Daoy (cell line): Measurements from ENCODE around the gene CRKL. TPM values are rescaled to one million over a fixed set of nuclear protein-coding genes. Genes with fewer than 3 reads are reported as not detected.
A peak's percentile ranks its signal among the peaks of the same experiment; 100 is the strongest.

Source experiments
- DNase-seq: peaks from one replicate; pipeline ENCODE4 v3.0.0-alpha.2; 2015; ENCODE audit warnings: low read depth
- total RNA-seq: library from RNA; depleted of rRNA; stranded (reverse); fragments of >200 nt; shearing (Covaris generic); gene quantifications from 2 replicates; pipeline ENCODE4 v1.2.3, GENCODE V29; 2014; rRNA removed

The CRKL gene
- total RNA-seq, 1 experiment from 2014 or later: 32.2 TPM

DNA sequence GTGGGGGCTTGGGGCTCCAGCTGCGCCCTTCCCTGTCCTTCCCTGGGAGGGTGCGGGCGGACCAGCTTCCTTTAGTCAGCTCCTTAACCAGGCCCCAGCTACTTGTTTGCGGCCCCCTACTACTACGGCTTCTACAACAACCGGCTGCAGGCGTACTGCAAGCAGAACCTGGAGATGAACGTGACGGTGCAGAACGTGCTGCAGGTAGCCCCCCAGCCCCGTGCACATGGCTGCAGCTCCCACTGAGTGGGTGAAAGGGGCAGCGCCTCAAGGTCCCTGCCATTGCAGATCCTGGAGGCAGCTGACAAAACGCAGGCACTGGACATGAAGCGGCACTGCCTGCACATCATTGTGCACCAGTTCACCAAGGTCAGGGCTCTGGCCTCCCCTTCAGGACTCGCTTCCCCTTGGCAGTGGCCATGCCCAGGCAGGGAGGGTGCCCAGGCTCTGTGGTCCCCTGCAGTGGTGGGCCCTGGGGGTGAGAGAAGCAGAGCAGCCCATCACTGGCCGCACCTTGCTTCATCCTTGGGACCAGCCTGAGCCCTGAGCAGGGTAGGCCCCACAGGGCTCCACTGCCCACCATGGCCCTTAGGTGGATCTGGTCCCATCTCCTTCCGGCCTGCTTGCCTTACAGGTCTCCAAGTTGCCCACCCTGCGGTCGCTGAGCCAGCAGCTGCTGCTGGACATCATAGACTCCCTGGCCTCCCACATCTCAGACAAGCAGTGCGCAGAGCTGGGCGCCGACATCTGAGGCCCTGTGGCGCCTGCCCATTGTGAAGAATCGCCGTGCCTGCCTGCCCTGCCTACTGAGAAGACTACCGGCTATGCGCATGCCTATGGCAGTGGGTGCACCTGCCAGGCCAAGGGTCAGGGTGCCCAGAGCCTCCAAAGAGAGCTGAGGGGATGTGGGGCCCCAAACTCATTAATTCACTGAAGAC, 79.7 kb downstream of the CRKL start:
- DNase-seq: no peak

DNA sequence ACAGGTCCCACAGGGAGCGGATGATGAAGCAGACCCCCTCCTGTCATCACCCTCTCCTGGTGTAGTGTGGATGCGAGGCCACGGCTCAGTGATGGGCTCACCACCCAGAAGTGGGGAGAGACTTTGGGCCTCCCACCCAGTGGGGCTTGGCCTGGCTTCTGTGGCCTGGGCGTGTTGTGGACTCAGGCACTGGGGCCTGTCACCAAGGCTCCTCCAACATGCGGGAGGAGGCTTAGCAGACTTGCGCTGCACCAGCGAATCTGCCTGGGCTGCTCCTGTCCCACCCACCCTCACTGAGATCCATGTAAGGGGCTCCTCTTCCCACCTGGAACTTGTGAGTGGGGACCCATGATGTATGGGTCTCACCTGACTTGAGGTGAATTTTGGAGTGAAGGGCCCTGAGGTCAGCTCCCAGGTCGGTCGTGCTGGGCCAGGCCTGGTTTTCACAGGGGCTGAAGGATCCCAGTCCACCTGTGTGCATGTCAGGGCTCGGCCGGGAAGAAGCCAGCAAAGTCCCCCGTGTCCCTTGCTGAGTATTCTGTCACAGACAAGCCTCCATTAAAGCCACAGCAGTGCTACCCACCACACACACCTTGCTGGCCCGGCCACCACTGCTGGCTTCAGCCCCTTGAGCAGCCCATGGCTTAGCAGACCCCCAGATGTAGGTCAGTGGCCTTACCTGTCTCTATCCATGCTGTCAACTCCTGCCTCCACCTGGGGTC, 80.5 kb downstream of the CRKL start:
- no peak for DNase-seq

DNA sequence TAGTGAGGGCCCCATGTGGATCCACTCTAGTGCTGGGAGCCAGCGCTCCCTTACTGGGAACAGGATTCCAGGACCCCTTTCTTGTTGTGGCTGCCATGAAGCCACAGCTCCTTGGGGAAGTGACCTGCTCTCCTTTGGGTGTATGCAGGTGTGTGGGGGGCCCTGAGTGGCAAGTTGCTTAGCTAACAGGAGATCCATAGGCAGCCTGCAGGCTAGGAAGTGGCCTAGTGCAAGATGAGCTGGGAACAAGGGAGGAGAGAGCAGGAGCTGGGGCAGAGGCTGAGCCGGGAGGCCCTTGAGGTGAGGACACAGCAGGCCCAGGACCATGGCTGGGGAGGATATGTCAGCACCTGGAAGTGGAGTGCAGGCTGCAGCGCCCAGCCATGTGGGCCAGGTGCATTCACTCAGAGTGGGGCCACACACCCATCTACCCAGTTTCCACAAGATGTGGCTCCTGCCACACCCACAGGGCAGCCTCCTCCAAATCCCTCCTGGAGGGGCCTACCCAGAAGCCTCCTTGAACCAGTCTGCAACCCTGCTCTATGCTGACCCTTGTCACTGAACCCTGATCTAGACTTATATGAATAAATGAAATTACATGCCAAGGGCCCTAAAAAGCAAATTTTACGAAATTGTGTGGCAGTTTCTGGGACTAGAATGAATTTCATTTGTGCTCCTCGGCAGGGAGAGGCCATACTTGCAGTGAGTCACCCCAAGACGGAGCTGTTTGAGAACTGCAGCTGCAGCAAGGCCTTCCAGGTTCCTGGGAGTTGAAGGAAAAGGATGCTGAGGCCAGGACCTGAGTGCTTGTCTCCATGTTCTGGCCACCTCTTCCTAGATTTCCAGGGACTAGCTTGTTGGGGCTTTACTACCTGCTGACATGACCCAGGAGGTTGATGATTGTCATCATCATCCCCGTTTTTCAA, 81.5 kb downstream of the CRKL start:
- no peak for DNase-seq

DNA sequence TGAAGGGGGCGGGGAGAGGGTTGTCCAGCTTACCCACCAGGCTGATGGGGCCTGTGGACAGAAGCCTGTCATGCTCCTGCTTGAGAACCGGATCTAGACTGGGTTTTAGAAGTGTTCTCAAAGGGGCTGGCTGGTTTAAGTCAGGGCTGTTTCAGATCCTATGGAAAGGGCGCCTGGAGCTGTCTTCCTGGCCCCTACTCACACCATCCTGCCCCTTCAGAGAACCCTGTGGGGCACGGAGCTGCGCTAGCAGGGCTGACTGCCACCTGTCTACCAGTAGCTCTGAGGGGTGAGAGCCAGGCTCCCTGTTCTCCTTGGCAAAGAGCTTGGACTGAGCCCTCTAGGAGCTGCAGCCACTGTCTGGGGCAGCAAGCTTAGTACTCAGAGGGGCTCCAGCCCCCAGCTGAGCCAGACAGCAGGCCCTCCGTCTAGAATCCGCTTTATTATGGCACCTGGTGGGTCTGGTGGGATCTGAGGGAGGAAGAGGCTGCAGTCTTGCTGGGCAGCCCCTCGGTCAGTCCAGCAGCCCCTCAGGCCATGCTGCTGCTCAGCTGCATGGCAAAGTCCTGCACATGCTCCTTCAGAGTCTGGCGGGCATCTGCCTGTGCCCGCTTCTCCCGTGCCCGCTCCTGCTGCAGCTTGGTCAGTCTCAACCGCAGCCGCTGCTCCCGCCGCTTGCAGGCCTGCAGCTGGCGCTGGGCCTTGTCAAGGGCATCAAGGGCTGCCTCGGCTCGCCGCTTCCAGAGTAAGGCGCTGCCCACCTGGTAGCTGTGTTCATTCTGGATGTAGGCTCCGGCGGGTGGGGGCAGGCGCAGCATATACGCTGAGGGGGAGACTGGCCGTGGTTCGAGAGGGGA, 82.4 kb downstream of the CRKL start:
- DNase-seq: no peak

DNA sequence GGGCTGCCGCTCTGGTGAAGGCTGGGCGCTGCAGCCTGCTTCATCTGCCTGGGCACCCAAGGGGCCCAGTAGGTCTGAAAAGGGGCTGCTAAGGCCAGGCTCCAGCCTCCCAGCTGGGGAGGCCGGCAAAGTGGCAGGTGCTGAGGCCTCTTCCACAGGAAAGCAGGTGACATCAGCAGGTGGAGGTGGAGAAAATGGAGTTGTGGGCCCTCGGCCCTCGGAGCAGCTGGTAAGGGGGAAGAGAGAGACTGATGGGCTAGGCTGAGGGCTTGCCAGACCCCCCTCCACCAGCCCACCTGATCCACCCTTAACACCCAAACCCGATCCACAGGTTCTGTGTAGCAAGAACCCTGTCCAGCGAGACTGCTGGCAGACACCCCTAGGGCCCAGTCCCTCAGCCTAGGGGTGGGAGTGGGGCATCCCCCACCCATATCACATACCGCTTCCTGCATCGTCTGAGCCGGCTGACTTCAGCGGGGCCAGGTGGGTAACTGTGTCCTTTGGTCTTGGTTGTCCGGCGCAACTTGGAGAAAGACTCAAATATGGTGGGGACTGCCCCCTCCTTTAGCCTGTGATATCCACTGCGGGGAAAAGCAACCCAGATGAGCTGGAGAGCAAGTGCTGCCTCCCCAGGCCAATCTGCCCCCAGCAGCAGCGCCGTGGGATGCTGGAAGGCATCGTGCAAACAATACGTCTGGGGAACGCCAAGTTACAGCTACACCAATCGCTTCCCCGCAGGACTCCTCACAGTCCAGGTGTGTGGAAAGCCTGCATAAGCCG, 83.2 kb downstream of the CRKL start:
- DNase-seq: no peak

DNA sequence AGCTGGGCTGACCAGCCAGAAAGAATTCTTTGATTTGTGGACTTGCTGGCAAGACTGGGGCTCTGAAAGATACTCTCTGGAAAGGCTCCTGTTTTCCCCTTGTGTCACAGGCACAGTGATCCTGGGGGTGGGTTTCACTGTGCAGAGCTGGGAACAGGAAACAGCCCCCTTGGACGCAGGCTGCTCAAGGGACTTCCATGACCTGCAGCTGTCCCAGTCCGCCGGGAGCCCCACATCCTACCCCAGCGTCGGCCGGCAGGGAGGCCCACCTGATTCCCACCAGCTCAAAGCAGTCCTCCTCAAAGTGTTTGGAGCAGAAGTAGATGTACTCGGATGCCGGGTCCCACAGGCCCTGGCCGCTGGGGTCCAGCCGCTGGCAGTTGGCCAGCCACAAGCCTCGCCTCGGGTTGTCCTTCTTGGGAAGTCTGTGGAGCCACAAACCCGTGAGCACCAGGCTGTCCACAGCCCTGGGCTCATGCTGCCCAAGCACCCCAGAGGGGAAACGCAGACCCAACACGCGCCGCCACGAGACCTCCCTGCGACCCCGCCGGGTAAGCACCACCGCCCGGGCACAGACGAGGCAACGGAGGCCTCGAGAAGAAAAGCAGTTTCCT, 83.9 kb downstream of the CRKL start:
- no peak for DNase-seq

DNA sequence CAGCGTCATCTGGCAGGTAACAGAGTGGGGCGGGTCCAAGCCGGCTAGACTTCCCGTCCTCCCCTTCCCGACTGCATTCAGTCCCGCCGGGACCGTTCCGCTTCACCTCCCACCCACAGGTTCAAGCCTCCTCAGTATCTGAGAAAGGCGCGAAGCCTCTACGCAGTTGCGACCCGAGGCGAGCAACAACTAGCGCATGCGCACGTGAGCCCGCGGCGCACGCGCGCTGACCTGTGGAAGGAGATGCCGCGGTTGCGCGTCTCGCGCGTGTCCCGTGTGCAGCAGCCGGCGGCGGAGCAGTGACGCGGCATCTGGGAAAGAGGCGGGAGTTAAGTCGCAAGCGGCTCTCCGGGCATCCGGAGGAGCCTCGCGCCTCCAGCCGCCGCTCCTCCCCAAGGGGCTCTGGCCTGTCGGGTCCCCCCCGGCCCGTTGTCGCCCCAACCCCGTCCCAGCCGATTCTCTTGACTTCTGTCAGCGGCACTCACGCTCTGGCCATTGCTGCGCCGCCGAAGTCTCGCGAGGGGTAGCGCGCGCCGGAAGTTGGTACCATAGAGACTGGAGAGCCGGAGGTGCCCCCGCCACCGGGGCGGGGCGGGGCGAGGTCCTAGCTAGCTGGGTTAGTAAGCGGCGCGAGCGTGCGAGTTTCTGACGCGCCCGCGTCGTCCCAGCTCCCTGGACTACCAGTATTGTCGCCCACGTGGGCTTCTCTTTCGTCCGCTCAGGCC, 84.6 kb downstream of the CRKL start, which contains the start of gene THAP7:
Gene THAP7 (minus strand): TSS at position 518 of the 725 bp plus-strand sequence. CDS start 207 bp downstream, at position 311.
- DNase-seq: peak; percentile 97

Other genes starting within 250 kb of the CRKL start
- 0.17 TPM in 1 of 2 replicates, not detected in the other for gene SERPIND1, start 143.3 kb upstream of the CRKL start, total RNA-seq
- 13.0 and 15.7 TPM in 2 replicates for gene PI4KA, start 58.6 kb upstream of the CRKL start, total RNA-seq
- 5.4 and 6.6 TPM in 2 replicates for gene SNAP29, start 58.4 kb upstream of the CRKL start, total RNA-seq
- gene AIFM3, start 49.8 kb downstream of the CRKL start, total RNA-seq: 2.0 TPM in 1 of 2 replicates, not detected in the other
- gene LZTR1, start 64.9 kb downstream of the CRKL start, total RNA-seq: 19.1 and 22.9 TPM in 2 replicates
- gene THAP7, start 84.7 kb downstream of the CRKL start, total RNA-seq: 42.3 and 58.3 TPM in 2 replicates
- 1.3 and 1.6 TPM in 2 replicates for gene P2RX6, start 97.8 kb downstream of the CRKL start, total RNA-seq
- gene SLC7A4, start 115.2 kb downstream of the CRKL start, total RNA-seq: not detected in 2 replicates
- gene LRRC74B, start 128.5 kb downstream of the CRKL start, total RNA-seq: not detected in 2 replicates